M059J (cell line): ENCODE data around the gene DYNC1I1. TPM values are rescaled to one million over a fixed set of nuclear protein-coding genes. Genes with fewer than 3 reads are reported as not detected.
A peak's percentile ranks its signal among the peaks of the same experiment; 100 is the strongest.
"Not testable (repeated sequence)": the region's sequence is repeated elsewhere in the genome, so short reads cannot be mapped to it uniquely, and the experiment has no call there.

Experiments used
- DNase-seq: peaks from one replicate; pipeline ENCODE4 v3.0.0-alpha.2; 2012; ENCODE audit warnings: low read depth
- total RNA-seq: library from RNA; depleted of rRNA; stranded (reverse); fragments of >200 nt; shearing (Covaris generic); gene quantifications from 2 replicates; pipeline ENCODE4 v1.2.3, GENCODE V29; 2014

Gene DYNC1I1
- total RNA-seq, 1 experiment from 2014 or later, result 2.4 TPM

DNA sequence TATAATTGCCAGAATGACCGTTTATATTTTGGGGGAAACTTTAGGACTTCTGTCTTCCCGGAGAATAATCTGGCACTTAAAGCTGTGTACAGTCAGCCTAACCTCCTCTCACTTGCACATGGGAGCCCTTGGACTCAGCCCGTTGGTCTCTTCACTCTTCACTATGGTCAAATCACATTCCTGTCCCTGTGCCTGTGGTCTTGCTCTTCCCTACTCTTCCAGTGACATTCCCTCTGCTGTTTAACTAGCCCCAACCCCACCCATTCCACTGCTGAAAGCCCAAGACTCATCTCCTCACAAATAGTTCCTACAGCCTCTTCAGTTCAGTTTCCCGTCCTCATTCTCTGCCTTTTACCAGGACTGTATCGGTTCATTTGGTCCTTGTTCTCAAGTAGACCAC is 135.0 kb downstream of the DYNC1I1 start:
- no peak for DNase-seq

DNA sequence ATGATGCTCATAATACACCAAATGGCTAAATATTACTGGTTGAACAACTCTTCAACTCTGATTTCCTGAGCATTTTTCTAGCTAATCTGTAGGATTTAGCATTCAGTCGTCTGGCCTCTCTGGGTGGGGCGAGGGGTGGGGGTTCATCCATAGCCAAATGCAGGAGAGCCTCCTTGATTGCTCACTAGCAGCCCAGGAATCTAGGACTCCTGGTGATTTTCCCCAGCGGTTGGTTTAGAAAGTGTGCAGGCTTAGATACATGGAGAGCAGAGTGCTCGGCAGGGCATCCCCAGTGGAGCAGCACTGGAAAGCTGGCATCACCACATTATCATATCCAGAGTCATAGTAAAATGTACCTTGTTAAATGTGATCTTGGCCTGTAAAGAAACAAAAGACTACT is 136.1 kb downstream of the DYNC1I1 start:
- DNase-seq, result no peak

DNA sequence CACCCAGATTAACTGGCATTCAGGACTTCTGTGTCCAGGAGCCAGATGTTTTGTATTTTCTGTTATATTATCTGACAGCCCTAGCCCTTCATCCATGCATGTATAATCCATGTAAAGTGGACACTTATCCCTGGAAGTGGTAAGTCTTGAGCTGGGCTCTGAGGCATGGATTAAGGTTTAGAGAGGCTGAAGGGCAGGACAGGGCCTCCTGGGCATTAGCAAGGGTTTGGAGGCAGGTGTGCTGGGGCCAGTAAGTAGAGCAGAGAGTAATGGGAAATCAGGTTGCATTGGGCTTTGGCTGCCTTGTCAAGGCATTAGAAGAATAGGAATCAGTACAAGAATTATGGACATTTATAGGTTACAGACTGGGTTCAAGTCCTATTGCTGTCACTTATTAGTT is 138.0 kb downstream of the DYNC1I1 start:
- DNase-seq, result no peak

DNA sequence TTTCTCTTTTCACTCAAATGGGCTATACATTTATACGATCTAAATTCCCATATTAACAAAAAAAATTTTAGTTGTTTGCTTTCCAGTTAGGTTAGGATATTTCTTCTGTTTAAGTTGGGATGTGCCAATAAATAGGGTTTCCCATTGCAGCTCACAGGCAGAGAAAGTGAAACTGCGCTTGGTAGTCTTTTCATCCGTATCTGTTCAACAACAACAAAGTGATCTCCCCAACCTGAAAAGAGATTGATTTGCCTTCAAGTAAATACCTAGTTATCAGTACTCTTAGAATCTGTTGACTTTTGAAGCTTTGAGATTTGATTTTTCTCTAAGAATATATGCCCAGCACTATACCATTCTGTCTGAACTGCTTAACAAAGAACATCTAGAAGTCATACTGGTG is 143.4 kb downstream of the DYNC1I1 start:
- no peak for DNase-seq

DNA sequence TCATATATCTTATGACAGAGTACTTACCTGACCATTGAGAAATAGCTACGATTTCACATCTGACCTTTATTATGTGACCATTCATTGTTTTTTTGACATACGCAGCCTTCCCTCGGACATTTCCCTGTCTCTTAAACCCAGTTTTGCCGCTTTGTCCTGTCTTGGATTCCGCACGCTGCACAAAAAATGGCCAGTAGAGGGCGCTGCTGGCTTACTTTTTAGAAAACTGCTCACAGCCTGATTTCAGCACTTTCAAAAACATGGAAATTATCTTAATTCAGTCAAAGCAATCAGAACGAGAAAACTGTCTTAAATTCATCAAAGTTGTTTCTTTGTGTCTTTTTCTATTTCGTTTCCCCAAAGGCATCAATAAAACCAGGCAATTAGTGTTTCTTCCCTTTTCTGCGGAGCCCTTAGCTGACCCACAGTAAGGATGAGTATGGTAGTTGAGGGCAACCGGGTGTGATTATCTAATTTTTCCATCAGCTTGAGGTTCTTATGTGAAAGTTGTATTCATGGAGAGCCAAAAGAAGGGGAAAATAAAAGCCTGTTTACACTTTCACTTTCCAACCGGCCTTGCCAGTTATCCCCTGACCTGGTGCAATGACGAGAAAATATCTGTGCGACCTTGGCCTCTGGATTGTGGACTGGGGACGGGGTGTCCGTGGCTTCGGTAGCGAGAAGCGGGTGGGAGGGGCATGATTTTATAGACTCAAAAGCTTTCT is 144.4 kb downstream of the DYNC1I1 start:
- DNase-seq, result peak; percentile 67

DNA sequence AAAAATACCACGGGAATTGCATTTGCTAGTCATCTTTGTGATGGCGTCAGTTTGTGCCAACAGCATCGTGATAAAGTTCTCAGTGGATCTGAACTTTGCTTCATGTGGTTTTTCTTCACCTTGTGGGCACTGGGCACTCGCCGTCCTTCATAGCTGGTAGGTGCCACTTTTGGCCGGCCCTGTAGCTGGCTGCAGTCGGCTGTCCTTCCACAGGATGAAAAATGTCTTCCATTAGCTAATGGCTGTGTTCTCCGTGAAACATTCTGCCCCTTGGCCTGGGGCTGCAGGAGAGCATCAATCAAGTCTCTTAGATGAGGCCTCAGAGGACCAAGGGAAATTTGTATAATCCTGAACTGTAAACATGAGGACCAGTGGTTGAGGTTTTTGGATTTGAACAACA is 145.3 kb downstream of the DYNC1I1 start:
- no peak for DNase-seq

DNA sequence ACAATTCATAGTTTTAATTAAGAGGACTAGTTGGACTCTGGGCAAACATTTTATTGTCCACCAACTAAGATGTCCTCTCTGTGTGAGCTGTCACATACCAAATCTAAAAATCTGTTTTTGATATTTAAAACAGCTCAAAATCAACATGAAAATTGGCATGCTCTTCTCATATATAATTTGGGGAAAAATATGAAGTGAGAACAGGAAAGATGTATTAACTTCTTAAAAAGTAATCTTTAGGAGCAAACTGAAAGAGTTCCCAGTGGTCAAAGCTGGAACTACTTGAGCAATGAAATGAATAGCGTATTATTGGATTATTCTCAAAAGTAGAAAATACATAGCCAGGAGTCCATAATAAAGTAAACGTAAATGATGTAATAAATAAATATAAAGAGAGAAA is 147.2 kb downstream of the DYNC1I1 start:
- no peak for DNase-seq

DNA sequence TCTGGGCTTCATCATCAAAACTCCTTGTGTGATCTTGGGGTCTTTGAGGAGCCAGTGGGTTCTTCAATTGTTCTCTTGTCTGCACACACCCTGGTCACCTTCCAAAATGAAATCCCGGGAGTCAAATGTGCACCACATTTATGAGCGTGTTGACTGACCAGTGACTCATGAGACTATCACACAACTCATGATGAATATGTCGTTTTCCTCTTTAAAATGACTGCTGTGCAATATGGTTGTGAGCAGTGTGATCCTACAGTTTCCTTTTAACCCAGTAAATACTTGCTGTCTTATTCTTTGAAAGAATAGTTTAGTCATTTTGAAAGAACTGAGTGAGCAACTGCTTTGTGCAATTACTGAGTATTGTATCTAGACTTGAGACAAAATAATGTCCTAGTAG is 149.2 kb downstream of the DYNC1I1 start:
- DNase-seq, result peak; percentile 50

DNA sequence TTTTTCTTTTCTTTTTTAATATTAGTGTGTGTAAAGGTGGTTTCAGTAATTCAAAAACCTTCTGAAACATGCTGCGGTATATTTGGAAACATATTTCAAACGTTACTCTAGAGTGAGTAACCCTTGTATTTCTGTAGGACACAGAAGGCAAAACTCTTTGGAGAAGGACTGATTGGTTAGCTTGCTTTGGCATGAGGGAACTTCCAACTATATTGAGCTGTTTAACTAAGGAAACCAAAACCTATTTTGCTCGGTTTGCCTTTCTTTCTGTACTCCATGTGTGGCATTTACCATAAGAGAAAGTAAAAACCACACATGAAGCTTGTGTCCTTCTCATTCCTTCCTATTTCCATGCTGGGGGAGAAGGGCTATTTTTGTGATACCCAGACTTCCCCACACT is 149.8 kb downstream of the DYNC1I1 start:
- peak; percentile 19 for DNase-seq

DNA sequence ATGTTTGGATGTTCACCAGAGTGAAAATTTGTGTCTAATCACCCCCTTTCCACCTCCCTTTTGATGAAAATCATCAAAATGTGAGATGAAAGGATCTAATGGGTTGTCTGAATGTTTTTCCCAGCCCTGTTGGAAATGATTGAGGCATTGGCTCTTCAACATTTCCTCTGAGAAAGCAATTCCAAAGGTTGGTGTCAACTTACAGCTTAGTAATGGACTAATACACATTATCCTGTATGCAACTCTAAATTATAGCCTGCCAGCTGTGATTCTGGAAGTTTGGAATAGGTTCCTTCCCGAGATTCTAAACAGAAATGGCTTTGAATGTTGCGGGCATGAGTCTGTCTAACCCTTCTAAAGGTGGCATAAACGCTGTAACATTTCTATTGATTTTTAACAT is 152.9 kb downstream of the DYNC1I1 start:
- no peak for DNase-seq

DNA sequence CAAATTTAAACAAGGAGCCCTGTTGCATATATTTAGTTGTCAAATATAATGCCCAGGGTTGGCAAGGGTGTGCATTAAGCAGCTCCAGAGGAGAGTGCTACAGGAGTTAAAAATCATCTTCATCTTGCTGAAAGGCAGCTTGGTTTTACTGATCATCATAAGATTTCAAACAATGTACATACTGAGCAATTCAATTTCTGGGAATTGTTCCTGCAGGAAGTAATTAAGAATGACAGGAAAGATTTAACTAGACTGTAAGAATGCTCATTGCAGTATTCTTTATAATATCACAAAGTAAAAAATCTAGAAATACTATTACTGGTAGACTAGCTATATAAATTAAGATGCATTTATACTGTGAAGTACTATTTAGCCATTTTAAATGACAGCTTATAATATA is 153.6 kb downstream of the DYNC1I1 start:
- no peak for DNase-seq

DNA sequence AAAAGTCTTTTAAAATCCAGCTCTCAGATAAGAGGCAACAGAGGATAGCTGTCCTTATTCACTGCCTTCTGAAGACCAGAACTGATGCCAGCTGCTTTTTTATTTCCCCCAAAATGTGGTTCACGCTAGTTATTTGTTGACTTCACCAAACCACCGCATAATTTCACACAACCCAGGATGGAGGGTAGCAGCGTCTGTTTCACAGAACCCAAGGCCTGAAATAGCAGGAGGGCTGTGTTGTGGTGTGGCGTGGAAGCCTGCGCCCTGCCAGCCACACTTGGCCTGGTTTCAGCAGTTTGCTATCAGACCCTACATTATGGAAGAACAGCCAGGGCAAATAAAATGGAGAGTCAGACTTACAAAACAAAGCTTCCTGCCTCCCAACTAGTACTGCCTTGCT is 155.4 kb downstream of the DYNC1I1 start:
- DNase-seq, result no peak

DNA sequence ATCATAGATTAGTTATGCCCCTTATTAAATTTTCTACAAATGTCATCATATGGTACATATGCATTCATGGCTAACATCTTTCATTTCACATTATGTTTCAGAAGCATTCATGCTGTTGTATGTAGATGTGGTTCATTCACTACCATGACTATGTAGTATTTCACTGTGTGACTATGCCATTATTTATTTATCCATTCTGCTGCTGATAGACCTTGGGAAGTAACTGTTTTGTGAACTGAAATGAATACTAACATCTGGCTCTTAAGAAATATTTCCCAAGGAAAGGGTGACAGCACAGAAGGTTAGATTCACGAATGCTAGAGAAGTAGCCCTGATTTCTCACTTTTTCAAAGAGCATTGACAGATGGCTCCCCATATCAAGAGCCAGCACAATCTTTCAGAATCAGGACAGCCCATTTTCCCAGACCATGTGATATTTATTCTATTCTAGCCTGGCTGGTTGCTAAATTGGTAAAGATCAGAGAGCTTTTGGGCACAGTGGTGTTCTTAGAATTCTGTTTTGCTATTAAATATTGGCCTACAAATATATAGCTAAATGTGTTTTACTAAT is 157.4 kb downstream of the DYNC1I1 start:
- DNase-seq, result no peak

DNA sequence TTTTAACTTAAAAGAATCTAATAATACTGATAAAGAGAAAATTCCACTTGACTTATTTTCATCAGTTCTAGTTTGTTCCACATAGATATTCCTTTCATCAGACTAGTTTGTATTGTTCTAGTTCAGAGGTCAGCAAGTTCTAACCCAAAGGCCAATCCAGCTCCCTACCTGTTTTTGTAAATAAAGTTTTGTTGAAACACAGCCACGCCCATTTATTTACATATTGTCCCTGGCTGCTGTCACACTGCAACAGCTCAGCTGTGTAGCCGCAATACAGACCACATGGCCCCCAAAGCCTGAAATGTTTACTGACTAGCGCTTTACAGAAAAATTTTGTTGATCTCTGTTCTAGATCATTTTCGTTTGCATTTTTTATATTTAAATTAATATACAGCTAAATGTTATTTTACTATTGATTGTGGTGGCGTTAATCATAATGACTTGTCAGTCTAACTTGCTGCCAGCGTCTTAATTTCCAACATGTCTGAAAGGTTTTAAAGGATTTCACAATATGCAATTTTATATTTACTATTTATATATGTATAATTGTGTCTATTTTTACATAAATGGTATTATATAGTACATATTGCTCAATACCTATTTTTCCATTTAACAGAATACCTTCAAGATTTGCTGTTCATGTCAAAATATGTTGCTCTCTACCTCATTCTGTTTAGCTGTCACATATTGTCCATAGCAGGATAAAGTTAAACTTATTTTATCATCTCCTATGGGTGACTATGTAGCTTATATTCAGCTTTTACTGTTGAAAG is 159.3 kb downstream of the DYNC1I1 start:
- no peak for DNase-seq

DNA sequence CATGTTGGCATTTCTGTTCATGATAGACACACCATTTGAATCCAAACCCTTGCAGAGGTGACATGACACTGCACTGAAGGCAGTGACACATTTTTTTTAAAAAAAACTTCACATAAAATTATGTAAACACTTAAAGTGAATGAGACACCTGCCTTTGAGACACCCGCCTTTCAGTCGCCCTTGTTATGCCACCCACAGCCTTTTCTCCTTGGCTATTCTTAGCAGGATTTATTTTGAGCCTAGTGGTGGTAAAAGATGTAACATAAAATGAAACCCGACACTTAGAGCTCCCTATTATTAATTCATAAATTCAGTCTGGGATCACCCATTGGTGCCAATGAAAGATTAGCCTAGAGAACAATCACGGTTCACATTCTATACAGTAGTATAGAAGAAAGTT is 161.3 kb downstream of the DYNC1I1 start:
- DNase-seq, result no peak

DNA sequence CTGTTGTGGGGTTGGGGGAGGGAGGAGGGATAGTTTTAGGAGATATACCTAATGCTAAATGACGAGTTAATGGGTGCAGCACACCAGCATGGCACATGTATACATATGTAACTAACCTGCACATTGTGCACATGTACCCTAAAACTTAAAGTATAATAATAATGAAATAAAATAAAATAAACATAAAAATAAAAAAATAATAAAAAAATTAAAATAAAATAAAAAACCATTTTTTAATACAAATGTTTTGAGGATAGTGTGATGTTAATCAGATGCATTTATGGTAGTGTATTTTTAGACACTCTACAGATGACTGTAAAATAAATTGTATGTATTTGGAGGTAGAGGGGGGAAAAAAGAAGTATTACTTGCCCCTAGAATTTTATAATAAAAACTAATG is 172.5 kb downstream of the DYNC1I1 start:
- DNase-seq, result not testable (repeated sequence)

DNA sequence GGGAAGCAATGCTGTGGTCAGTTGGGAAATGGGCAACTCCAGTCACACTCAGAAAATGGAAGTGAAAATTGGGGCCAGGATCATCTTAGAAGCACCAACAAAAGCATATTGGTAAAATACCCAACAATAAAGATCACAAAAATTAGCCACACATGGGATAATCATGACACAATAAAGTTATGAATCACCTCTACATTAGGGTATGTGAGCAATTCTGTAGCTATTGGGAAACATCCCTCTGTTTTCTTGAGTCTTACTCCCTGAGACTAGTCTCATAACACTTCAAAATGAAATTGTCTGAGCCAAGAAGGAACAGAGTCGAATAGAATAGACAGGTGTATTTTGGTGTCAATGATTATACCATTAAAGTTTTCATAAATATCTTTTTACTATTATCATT is 178.3 kb downstream of the DYNC1I1 start:
- DNase-seq, result no peak

DNA sequence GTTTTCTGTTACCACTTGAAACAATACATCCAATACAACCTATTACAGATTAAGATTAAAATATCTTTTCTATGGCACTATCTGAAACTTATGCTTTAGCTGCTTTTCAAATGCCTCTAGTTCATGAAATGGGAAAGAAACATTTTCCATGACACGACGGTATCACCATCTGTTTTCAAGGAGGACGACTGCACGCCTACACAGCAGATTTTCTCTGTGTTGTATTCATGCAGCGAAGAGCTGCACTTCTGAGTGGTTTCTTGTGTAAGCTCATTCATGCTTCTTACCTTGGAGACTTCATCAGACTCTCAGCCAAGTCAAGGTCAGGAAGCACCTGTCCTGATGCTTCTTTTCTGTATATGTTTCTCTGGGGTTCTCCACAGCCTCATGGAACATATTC is 179.2 kb downstream of the DYNC1I1 start:
- DNase-seq, result no peak

DNA sequence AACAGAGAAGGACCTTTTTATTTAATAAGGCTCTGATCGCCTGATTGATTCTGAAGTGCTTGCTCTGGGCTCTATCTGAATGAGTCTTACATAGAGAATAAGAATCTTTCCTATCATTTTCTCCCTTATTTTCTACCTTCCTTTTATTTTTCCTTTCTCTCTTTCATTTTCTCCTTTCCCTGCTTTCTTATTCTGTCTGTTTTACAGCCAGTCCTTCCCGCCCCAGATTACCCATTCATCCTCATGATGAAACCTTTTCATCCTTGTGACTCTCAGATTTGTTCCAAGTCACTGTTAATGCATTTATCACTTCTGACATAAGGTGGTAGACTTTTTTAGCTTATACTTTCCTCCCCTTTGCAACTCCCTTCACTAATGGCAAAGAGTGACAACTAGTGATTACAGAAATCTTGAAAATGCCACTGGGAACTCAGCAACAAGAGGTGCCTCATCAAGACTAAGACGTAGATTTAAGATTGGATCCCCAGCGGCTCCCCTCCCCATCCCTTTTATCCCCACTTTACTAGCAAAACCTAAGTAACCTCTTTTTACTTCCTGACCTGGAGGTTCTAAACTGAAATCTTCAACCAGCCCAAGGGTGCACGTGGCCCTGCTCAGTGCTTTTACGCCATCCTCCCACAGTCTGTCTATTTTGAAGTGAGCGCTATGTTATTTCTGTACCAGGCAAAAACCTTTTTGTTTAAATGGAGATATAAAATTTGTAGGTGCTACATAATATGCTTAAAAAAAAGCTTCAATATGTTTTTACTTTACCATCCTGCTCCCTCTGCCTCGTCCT is 179.8 kb downstream of the DYNC1I1 start:
- DNase-seq, result no peak

DNA sequence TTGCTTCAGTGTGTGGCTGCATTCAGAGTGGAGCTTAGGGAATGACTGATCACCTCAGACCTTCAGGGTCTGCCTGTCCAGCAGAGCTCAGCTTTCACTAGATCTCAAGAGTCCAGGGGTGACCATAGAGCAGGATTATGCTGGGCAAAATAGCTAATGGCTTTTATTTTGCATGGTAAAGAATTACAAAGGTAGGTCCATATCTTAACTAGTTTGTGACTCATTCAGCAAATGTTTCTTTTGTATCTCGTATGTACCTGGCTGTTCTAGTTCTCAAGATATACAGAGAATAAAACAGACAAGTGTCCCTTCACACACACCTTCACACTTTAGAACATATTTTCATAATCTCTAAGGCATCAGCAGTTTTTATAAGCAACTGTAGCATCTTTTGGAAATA is 180.5 kb downstream of the DYNC1I1 start:
- DNase-seq, result no peak

DNA sequence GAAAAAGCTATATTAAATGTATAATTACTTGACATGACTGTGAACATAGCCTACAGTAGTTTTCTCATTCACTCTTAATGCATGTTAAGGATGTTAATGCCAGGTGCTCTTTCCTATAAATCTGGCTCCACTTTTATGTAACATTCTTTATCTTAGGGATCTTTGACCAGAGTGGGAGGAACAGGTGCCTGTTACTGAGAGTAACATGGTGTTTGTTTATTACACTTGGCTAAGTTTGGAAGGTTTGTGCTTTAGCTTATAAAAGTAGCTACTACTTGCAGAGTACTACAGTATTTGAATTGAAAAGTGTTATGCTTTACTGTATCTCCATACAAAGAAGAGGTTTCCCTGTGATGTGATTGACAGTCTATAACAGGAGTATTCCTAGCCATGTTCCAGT is 183.4 kb downstream of the DYNC1I1 start:
- DNase-seq, result no peak

DNA sequence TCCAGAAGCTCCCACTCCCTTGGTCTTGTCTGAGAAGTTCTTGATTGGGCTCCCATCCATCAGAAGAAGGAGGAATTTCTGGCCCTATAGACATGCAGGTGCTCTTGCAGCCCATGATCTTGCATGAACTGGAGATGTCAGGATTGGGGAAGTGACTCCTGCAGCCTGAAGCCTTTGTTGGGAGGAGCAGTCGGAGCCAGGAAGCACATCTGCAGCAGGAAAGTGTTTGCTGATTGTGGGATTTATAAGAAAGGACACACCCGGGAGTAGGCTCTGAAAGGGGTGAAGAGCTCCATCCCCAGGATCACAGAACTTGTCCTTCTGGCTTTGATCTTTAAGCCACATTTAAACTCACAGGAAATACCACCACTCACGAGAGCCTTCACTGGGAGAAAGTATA is 185.2 kb downstream of the DYNC1I1 start:
- DNase-seq, result no peak
